Activated CD8-positive, alpha-beta memory T cell treated with anti-CD3 and anti-CD28 coated beads for 48 hours (primary cell): ENCODE data around the gene LDLRAD3.

Source experiments
- DNase-seq, 3 experiments: peaks; one replicate each; pipeline ENCODE4 v3.0.0-alpha.2; 2020; ENCODE audit warnings: low read depth in 2 of 3, low spot score in 2 of 3

The LDLRAD3 gene

GRCh38 chr11:36015799-36016198, 71.9 kb downstream of the LDLRAD3 start:
- DNase-seq: no peak

- DNase-seq: no peak
These were observed 72.4 kb downstream of the LDLRAD3 start for GRCh38 chr11:36016263-36016662.

GRCh38 chr11:36016709-36017108, 72.8 kb downstream of the LDLRAD3 start:
- DNase-seq: no peak

GRCh38 chr11:36019005-36019596, 75.2 kb downstream of the LDLRAD3 start:
- no peak for DNase-seq

- no peak for DNase-seq
These were observed 75.9 kb downstream of the LDLRAD3 start for GRCh38 chr11:36019722-36020121.

GRCh38 chr11:36022882-36023281, 79.0 kb downstream of the LDLRAD3 start:
- no peak for DNase-seq

- DNase-seq: no peak
These were observed 80.1 kb downstream of the LDLRAD3 start for GRCh38 chr11:36023922-36024321.

GRCh38 chr11:36024716-36025115, 80.9 kb downstream of the LDLRAD3 start:
- DNase-seq: no peak

- no peak for DNase-seq
These were observed 82.6 kb downstream of the LDLRAD3 start for GRCh38 chr11:36026315-36026968.

- DNase-seq: no peak
These were observed 83.9 kb downstream of the LDLRAD3 start for GRCh38 chr11:36027731-36028130.

- no peak for DNase-seq
These were observed 85.8 kb downstream of the LDLRAD3 start for GRCh38 chr11:36029616-36030015.

- no peak for DNase-seq
These were observed 86.9 kb downstream of the LDLRAD3 start for GRCh38 chr11:36030731-36031281.

GRCh38 chr11:36033082-36033751, 89.4 kb downstream of the LDLRAD3 start:
- DNase-seq: no peak

- no peak for DNase-seq
These were observed 90.1 kb downstream of the LDLRAD3 start for GRCh38 chr11:36033936-36034335.

- DNase-seq: no peak
These were observed 90.9 kb downstream of the LDLRAD3 start for GRCh38 chr11:36034551-36035331.

GRCh38 chr11:36035454-36035853, 91.6 kb downstream of the LDLRAD3 start:
- no peak for DNase-seq

- no peak for DNase-seq
These were observed 92.1 kb downstream of the LDLRAD3 start for GRCh38 chr11:36035999-36036398.

GRCh38 chr11:36037031-36037430, 93.2 kb downstream of the LDLRAD3 start:
- DNase-seq: no peak

GRCh38 chr11:36038541-36038940, 94.7 kb downstream of the LDLRAD3 start:
- no peak for DNase-seq

GRCh38 chr11:36039471-36039870, 95.6 kb downstream of the LDLRAD3 start:
- no peak for DNase-seq

- no peak for DNase-seq
These were observed 98.2 kb downstream of the LDLRAD3 start for GRCh38 chr11:36041988-36042611.
